ENCODE results near the gene PIGS. TPM values are rescaled to one million over a fixed set of nuclear protein-coding genes. Genes with fewer than 3 reads are reported as not detected.

The PIGS gene
- total and polyA plus RNA-seq, 2 donors (not counting 3 experiments of a cell fraction or from before 2014, with no cell fraction given), result 71.3 to 110 TPM

DNA sequence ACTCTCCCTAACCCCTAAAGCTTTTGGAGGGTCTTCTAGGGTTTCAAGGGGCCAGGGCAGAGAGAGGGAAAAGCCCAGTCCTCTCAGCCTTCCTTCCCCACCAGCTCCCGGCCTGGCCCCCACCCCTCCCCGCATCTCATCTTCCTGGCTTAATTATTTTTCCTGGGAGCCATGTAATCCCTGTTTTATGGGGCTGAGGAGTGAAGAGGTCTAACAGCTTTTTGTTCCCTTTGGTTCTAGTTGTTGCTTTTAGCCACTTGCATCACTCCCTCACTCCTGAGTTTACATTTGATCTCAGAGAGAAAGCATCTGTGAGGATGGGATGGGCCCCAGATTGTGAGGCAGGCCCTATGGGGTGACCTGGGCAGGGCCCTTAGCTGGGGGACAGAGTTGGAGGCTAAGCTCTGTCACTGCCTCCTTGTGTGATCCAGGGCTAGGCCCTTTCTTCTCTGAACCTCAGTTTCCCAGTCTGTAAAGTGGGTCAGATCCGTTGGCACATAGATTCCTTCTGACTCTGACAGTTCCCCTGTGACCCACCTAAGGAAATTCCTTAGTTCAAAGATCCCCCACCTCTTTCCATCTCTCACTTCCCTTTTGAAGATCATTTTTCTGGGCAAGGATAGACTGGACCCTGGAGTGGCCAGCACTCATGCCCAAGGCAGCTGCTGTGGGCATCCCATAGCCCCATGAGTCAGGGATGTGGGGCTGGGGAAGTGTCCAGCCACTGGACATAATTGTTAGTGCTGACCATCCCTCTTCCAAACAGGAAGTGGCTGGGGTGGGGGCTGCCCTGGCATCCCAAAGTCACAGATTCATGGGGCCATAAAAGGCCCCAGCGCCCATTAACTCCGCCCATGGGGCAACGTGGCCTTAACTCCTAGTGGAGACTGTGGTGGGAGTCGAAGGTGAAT, 39.0 kb downstream of the PIGS start:
- Histone ChIP-seq H3K79me2 (ENCODE audit: control insufficient read depth, insufficient read depth, low read length) (no peaks in the 10 kb centered on the region), H3K4me2 (ENCODE audit: insufficient read depth, low read length) (no peak overlapping the region), H3K36me3 (ENCODE audit: control insufficient read depth in 2 of 2, extremely low read depth in 1 of 2, insufficient read depth in 2 of 2, low read length in 2 of 2) (no peaks in the 10 kb centered on the region), H3K27ac (ENCODE audit: insufficient read depth, low read depth, low read length) (no peak overlapping the region), H4K20me1 (replicated peaks; ENCODE audit: control insufficient read depth, extremely low read depth, insufficient read depth, low read length) (no peaks in the 10 kb centered on the region), H2AFZ (ENCODE audit: low read depth, low read length) (no peak overlapping the region), H3K4me1 (ENCODE audit: control insufficient read depth, extremely low read depth, insufficient read depth, low read length) (no peaks in the 10 kb centered on the region), H3K9ac (replicated peaks; ENCODE audit: extremely low read depth, insufficient read depth, low read length) (no peak overlapping the region), H3K9me1 (replicated peaks; ENCODE audit: control insufficient read depth, extremely low read depth, insufficient read depth, low read length) (no peaks in the 10 kb centered on the region), H3K27me3 (ENCODE audit: control insufficient read depth in 2 of 2, insufficient read depth in 2 of 2, low read length in 2 of 2) (peaks cover 0 to 2% of the 10 kb centered on the region in 2 experiments), H3K9me3 (replicated peaks; ENCODE audit: control insufficient read depth, insufficient read depth, low read length) (no peaks in the 10 kb centered on the region), H3K4me3 (replicated peaks in 1 of 3; ENCODE audit: insufficient read depth in 1 of 3, low read depth in 1 of 3, low read length in 3 of 3) (no peak overlapping the region)
- DNase-seq (ENCODE audit: low read depth, low spot score) (no peak), FAIRE-seq (no peak)
- ChIA-PET POLR2A (no interaction called here), CTCF (no interaction called here)
- dilution Hi-C loops (cut with MboI; ENCODE audit: extremely low pct_ligation_motif_present, low sequenced_read_pairs), result no loop called here
- TF ChIP-seq GATA2 (IDR thresholded peaks at IDR 0.05; ENCODE audit: insufficient read depth, insufficient read length, low read depth, low read length), result no peak
- TF ChIP-seq POLR2A (IDR thresholded peaks at IDR 0.05; ENCODE audit: low read depth, low read length), result no peak
- TF ChIP-seq POLR2AphosphoS5 (IDR thresholded peaks at IDR 0.05; ENCODE audit: insufficient read depth, low read depth, low read length), result no peak
- no peak for TF ChIP-seq JUN (IDR thresholded peaks at IDR 0.05; ENCODE audit: borderline replicate concordance, insufficient read depth, insufficient read length, low read depth)
- TF ChIP-seq MYC (IDR thresholded peaks at IDR 0.05; ENCODE audit: low read depth, low read length), result no peak
- no peak for TF ChIP-seq EZH2 (IDR thresholded peaks at IDR 0.05; ENCODE audit: borderline replicate concordance, low read depth, low read length, severe bottlenecking)
- TF ChIP-seq CTCF (IDR thresholded peaks at IDR 0.05; ENCODE audit: extremely low read depth in 1 of 2, insufficient read depth in 1 of 2, low read depth in 1 of 2, low read length in 2 of 2), result no peak
- no peak for TF ChIP-seq MAX (IDR thresholded peaks at IDR 0.05; ENCODE audit: insufficient read depth, insufficient read length)
- no peak for TF ChIP-seq FOS (IDR thresholded peaks at IDR 0.05; ENCODE audit: borderline replicate concordance, insufficient read depth, low read length)
- no TSS peak for BruUV-seq (replicated peaks)
- intact Hi-C loops (cut with micrococcal nuclease), result no loop called here

All from endothelial cell of umbilical vein (primary cell).